IMR-90 (cell line): Measurements from ENCODE around the gene SH3BP4. TPM values are rescaled to one million over a fixed set of nuclear protein-coding genes. Genes with fewer than 3 reads are reported as not detected.
"Not testable (repeated sequence)": the region's sequence is repeated elsewhere in the genome, so short reads cannot be mapped to it uniquely, and the experiment has no call there.

ENCODE experiments used
- ATAC-seq: fragments of 200-7000 bp; cut with Tn5 transposase; 2 replicates; pipeline ENCODE4 v1.9.1; 2020; ENCODE audit warnings: low read depth, mild to moderate bottlenecking, moderate library complexity
- BruUV-seq: library from RNA; stranded (reverse); fragments of 400-500 nt; replicated peaks from 2 replicates; lab custom pipeline; 2021; lab: Mats Ljungman, UMichigan
- CTCF ChIA-PET: fragments of 300-600 bp; formaldehyde crosslinking; extraction: SDS; loops from one replicate; lab custom pipeline; 2021; ENCODE audit warnings: antibody characterized with exemption; lab: Yijun Ruan, JAX
- POLR2A ChIA-PET: fragments of 300-600 bp; sonication (Branson Sonifier 250); formaldehyde crosslinking; loops from one replicate; lab custom pipeline; 2022; ENCODE audit warnings: antibody characterized with exemption; ENCODE audit not compliant: unreplicated experiment; lab: Charles Lee
- DNase-seq: peaks from one replicate; pipeline ENCODE4 v3.0.0; 2013
- H2AFZ ChIP-seq: replicated peaks from 2 replicates; pipeline ENCODE3; 2013; ENCODE audit warnings: low read length, mild to moderate bottlenecking; ENCODE audit not compliant: poor library complexity
- H2AK5ac ChIP-seq: 2 replicates; pipeline ENCODE4 v1.6.1; 2013; ENCODE audit warnings: low read depth, low read length, inconsistent platforms
- H2AK9ac ChIP-seq: replicated peaks from 2 replicates; pipeline ENCODE3; 2013; ENCODE audit warnings: mild to moderate bottlenecking, low read depth, low read length, moderate library complexity; ENCODE audit not compliant: poor library complexity
- H2BK120ac ChIP-seq: 2 replicates; pipeline ENCODE4 v1.6.1; 2013; ENCODE audit warnings: low read depth, low read length, inconsistent platforms
- H2BK15ac ChIP-seq: 3 replicates; pipeline ENCODE4 v1.6.1; 2013; ENCODE audit warnings: low read depth, low read length, inconsistent platforms
- H2BK20ac ChIP-seq: 2 replicates; pipeline ENCODE4 v1.6.1; 2013; ENCODE audit warnings: low read depth, mild to moderate bottlenecking, inconsistent platforms, low read length, moderate library complexity
- H2BK5ac ChIP-seq: 2 replicates; pipeline ENCODE4 v1.6.1; 2013; ENCODE audit warnings: mild to moderate bottlenecking, low read depth, low read length, inconsistent platforms; ENCODE audit not compliant: poor library complexity, severe bottlenecking
- H3K14ac ChIP-seq: replicated peaks from 2 replicates; pipeline ENCODE4 v1.6.1; 2013; ENCODE audit warnings: low read depth, low read length, inconsistent platforms
- H3K18ac ChIP-seq: 2 replicates; pipeline ENCODE4 v1.6.1; 2013; ENCODE audit warnings: low read depth, low read length, control low read depth
- H3K23ac ChIP-seq: 2 replicates; pipeline ENCODE4 v1.6.1; 2013; ENCODE audit warnings: low read depth, low read length, inconsistent platforms
- H3K27ac ChIP-seq: 2 replicates; pipeline ENCODE4 v1.5.1; 2013; ENCODE audit warnings: mild to moderate bottlenecking, control low read depth, low read length; ENCODE audit not compliant: insufficient read depth
- H3K27me3 ChIP-seq: 2 replicates; pipeline ENCODE4 v1.6.1; 2013; ENCODE audit warnings: low read length; ENCODE audit not compliant: control insufficient read depth, insufficient read depth
- H3K36me3 ChIP-seq: 2 replicates; pipeline ENCODE4 v1.6.1; 2013; ENCODE audit warnings: low read length, mixed read lengths; ENCODE audit not compliant: control insufficient read depth, insufficient read depth
- H3K4ac ChIP-seq: 2 replicates; pipeline ENCODE4 v1.6.1; 2013; ENCODE audit warnings: low read depth, low read length, inconsistent platforms
- H3K4me1 ChIP-seq: 2 replicates; pipeline ENCODE4 v1.6.1; 2013; ENCODE audit warnings: low read length, mixed read lengths; ENCODE audit not compliant: control insufficient read depth, insufficient read depth
- H3K4me2 ChIP-seq: 2 replicates; pipeline ENCODE4 v1.6.1; 2013; ENCODE audit warnings: low read depth, mild to moderate bottlenecking, control low read depth, low read length, moderate library complexity
- H3K4me3 ChIP-seq: 2 replicates; pipeline ENCODE4 v1.5.1; 2013; ENCODE audit warnings: low read depth, mild to moderate bottlenecking, control low read depth, low read length, moderate library complexity; ENCODE audit not compliant: insufficient read depth
- H3K56ac ChIP-seq: 2 replicates; pipeline ENCODE4 v1.6.1; 2013; ENCODE audit warnings: low read length, inconsistent platforms; ENCODE audit not compliant: insufficient read depth; ENCODE audit errors: extremely low read depth
- H3K79me1 ChIP-seq, 2 experiments: 2 replicates each; pipeline ENCODE4 v1.6.1; 2013; ENCODE audit warnings: low read length in 2 of 2, inconsistent platforms in 1 of 2, low read depth in 1 of 2
- H3K9ac ChIP-seq: 2 replicates; pipeline ENCODE4 v1.6.1; 2013; ENCODE audit warnings: low read depth, low read length, control low read depth
- H3K9me1 ChIP-seq: 2 replicates; pipeline ENCODE4 v1.6.1; 2013; ENCODE audit warnings: low read length, inconsistent platforms; ENCODE audit not compliant: insufficient read depth
- H3K9me3 ChIP-seq: 2 replicates; pipeline ENCODE4 v1.6.1; 2013; ENCODE audit warnings: low read length; ENCODE audit not compliant: control insufficient read depth, insufficient read depth
- H4K20me1 ChIP-seq: 2 replicates; pipeline ENCODE4 v1.6.1; 2013; ENCODE audit warnings: low read length, inconsistent platforms; ENCODE audit not compliant: insufficient read depth
- H4K5ac ChIP-seq: 2 replicates; pipeline ENCODE4 v1.6.1; 2013; ENCODE audit warnings: mild to moderate bottlenecking, low read depth, low read length, control low read depth
- H4K8ac ChIP-seq, 2 experiments: 2 replicates each; pipeline ENCODE4 v1.6.1; 2013; ENCODE audit warnings: low read depth in 2 of 2, low read length in 2 of 2, control low read depth in 1 of 2, inconsistent platforms in 1 of 2
- H4K91ac ChIP-seq: 2 replicates; pipeline ENCODE4 v1.6.1; 2013; ENCODE audit warnings: low read depth, low read length, inconsistent platforms; ENCODE audit not compliant: insufficient read depth
- WGBS, 2 experiments: methylation state at CpG; one replicate each; pipeline versions ENCODE4 v1.1.5 to v1.1.7; 2013; ENCODE audit warnings: missing lambda C conversion rate in 2 of 2; ENCODE audit not compliant: insufficient read length in 1 of 2; ENCODE audit errors: extremely low coverage in 2 of 2; 5-methylcytosine and 5-hydroxymethylcytosine counted together
- dilution Hi-C: fragments of 300-500 bp; cut with HindIII; formaldehyde crosslinking; loops from one replicate; pipeline ENCODE4 v1.14.3; 2018; ENCODE audit warnings: low sequenced_read_pairs; ENCODE audit not compliant: unreplicated experiment
- in situ Hi-C: fragments of 300-500 bp; cut with MboI; formaldehyde crosslinking; loops from 3 replicates; pipeline ENCODE4 v1.14.3; 2019; ENCODE audit warnings: low sequenced_read_pairs, inconsistent platforms, mixed read lengths
- intact Hi-C: fragments of 100-400 bp; cut with micrococcal nuclease; formaldehyde crosslinking; loops from 2 replicates; pipeline ENCODE4 v1.10.0; 2022
- polyA plus RNA-seq, 3 experiments: library from polyadenylated mRNA; depleted of rRNA; stranded (reverse); fragments of >200 nt; gene quantifications; 2 replicates each; pipeline ENCODE4 v1.2.3, GENCODE V29; 2012; ENCODE audit warnings: low replicate concordance in 1 of 3
- total RNA-seq: library from RNA; depleted of rRNA; stranded (reverse); fragments of >200 nt; gene quantifications from 2 replicates; pipeline ENCODE4 v1.2.3, GENCODE V29; 2012

Gene SH3BP4
- total and polyA plus RNA-seq, 2 of the 4 experiments (the other 2 are of a cell fraction): 104 to 122 TPM

GRCh38 chr2:235020141-235020540 lies 68.3 kb downstream of the SH3BP4 start:
- H2BK15ac ChIP-seq, H3K9ac ChIP-seq, H4K91ac ChIP-seq, in situ Hi-C loops, ATAC-seq, H4K5ac ChIP-seq, H3K56ac ChIP-seq, dilution Hi-C loops, H2AFZ ChIP-seq, DNase-seq, H3K9me3 ChIP-seq, CTCF ChIA-PET, BruUV-seq, H3K4me3 ChIP-seq, H3K18ac ChIP-seq, H2AK9ac ChIP-seq, H3K4me2 ChIP-seq, H2BK20ac ChIP-seq, H3K27me3 ChIP-seq, POLR2A ChIA-PET: not testable (repeated sequence)
- H3K9me1 ChIP-seq: peaks cover 39% of the 10 kb centered on the region
- peaks cover 24 to 78% of the 10 kb centered on the region in 2 experiments for H3K79me1 ChIP-seq
- peak overlapping the region; percentile 64 for H3K4ac ChIP-seq
- H2AK5ac ChIP-seq: peak overlapping the region; percentile 51
- H2BK5ac ChIP-seq: peak overlapping the region; percentile 74
- H3K23ac ChIP-seq: peak overlapping the region; percentile 28; the same call in 1 of the 2 replicates
- H4K20me1 ChIP-seq: peaks cover 81% of the 10 kb centered on the region
- H2BK120ac ChIP-seq: peak overlapping the region; percentile 61; the same call in 1 of the 2 replicates
- WGBS, 2 experiments: 83% methylated on average over 3 of the region's 4 CpGs; no CpG with 5 or more reads in 1 of the 2 experiments
- H3K27ac ChIP-seq: 0 out of 2 replicates have a peak overlapping the region, but pooled peaks have one; percentile 7
- peaks cover 18% of the 10 kb centered on the region for H3K36me3 ChIP-seq
- H3K4me1 ChIP-seq: peaks cover 33% of the 10 kb centered on the region
- intact Hi-C loops: loop anchor here (2.0 kb wide), 1 partner anchor 67 kb away; the partner anchor contains the start of gene SH3BP4
- peak overlapping the region; percentile 45 for H3K14ac ChIP-seq
- H4K8ac ChIP-seq: peak overlapping the region; percentile 36 to 41; a peak in 2 of 4 replicates
